Mucosa of rectum (tissue), 2 donors: ENCODE data around the gene CNTNAP1.

Source experiments
- H3K27ac ChIP-seq, 2 donors: one replicate each; pipeline ENCODE4 v1.7.0; 2013; ENCODE audit warnings: inconsistent platforms in 2 of 2, low read depth in 2 of 2, low read length in 2 of 2
- H3K27me3 ChIP-seq, 2 donors: one replicate each; pipeline ENCODE4 v1.7.0; 2013; ENCODE audit warnings: low read length in 2 of 2; ENCODE audit not compliant: control insufficient read depth in 2 of 2, insufficient read depth in 2 of 2
- H3K36me3 ChIP-seq, 2 donors: one replicate each; pipeline ENCODE4 v1.7.0; 2013; ENCODE audit warnings: low read length in 2 of 2; ENCODE audit not compliant: control insufficient read depth in 2 of 2, insufficient read depth in 2 of 2
- H3K4me1 ChIP-seq, 2 donors: one replicate each; pipeline ENCODE4 v1.7.0; 2013; ENCODE audit warnings: low read length in 2 of 2, mild to moderate bottlenecking in 1 of 2; ENCODE audit not compliant: control insufficient read depth in 2 of 2, insufficient read depth in 2 of 2
- H3K4me3 ChIP-seq, 2 donors: one replicate each; pipeline ENCODE4 v1.7.0; 2013; ENCODE audit warnings: low read length in 2 of 2
- H3K9ac ChIP-seq, 2 donors: one replicate each; pipeline ENCODE4 v1.7.0; 2013; ENCODE audit warnings: low read length in 2 of 2, low read depth in 1 of 2, mild to moderate bottlenecking in 1 of 2
- H3K9me3 ChIP-seq, 2 donors: one replicate each; pipeline ENCODE4 v1.7.0; 2013; ENCODE audit warnings: low read length in 2 of 2; ENCODE audit not compliant: control insufficient read depth in 2 of 2
- donor health status: healthy.
- donor health status: Normal muscosa, but diverticular disease.

The CNTNAP1 gene

DNA sequence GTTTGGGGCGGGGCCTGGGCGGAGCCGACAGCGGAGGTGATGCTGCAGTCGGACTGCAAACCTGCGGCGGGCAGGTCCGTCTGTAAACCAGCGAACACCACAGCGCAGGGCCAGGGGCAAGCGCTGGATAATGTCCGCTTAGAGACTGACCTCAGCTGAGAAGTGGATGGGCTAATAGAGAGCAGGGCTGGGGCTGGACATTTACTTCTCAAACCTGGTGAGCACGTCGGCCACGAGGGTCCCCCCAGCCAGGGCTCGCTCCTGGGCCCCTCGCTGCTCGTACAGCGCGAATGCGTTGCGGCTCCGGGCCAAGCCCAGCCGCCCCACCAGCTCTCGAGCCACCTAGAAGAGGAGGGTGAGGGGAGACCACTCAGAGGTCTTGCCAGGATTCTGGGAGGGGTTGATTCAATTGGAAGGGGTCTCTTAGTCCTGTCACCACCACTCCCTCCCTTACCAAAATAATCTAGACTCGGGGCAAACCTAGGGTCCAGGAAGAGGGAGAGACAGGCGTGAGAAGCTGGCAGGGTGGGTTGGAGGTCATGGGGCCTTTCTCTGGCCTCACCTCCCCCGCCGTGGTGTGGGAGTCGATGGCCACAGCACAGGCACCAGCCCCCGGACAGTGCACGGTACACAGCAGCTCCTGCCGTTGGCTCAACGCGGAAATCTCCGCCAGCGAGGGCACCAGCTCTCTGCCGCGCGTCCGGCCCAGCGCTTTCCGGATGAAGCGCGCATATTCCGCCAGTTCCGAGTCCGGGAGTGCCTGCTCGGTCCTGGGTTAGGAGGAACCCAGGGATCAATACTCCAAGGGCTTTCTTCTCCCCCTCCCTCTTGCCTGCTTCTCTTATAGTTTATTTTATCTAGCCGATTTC lies 11.3 kb upstream of the CNTNAP1 start:
- Histone ChIP-seq H3K4me3 (no peak overlapping the region), H3K9ac (no peak overlapping the region), H3K27ac (no peak overlapping the region), H3K36me3 (peaks cover 16 to 24% of the 10 kb centered on the region in 2 donors), H3K27me3 (no peaks in the 10 kb centered on the region), H3K9me3 (no peaks in the 10 kb centered on the region), H3K4me1 (peaks cover 28 to 41% of the 10 kb centered on the region in 2 donors)

DNA sequence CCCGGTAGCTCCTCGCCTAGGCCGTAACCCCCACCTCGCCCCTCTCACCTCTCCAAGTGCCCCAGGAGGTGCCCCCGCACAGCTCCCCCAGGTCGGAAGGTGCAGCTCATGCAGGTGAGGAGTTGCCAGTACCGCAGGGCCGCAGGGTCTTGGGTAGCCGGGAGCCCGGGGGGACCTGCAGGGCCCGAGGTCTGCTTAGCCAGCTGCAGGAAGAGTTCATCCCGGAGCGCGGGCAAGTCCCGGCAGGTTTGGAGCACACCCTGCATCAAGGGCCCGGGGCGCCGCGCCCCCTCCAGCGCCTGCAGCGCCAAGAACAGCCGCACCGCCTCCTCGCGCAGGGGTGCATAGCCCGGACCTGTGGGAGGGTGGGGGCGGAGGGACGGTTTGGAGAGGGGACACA lies 10.3 kb upstream of the CNTNAP1 start:
- H3K4me3 ChIP-seq = no peak overlapping the region
- H3K27ac ChIP-seq = no peak overlapping the region
- peaks cover 16 to 22% of the 10 kb centered on the region in 2 donors for H3K36me3 ChIP-seq

DNA sequence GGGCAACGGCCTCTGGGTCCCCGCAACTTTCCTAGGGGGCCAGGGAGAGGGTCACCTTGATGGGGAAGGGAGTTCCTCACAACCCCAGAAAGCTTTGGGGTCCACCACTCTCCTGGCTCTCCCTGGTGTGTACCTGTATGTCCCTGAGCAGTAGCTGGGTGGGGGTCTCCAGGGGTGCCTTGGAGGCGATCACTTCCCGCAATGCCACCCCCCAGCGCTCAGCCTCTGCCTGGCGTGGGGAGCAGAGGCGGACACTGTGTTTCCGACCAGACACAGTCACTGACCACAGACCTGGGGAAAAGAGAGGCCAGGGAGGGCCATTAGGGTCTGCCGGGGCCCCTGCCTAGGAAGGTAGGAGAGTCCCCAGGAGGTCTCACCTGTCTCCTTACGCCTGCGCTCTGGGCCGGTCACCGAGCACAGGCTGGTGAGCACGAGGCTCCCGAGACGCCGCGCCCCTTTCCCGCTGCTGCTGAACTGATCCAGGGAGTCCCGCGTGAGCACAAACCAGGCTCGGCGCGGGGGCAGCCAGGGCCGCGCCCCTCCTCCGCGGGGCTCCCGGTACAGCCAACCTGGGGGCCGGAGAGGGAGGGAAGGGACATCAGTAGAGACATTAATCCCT lies 9.0 kb upstream of the CNTNAP1 start:
- H3K9me3 ChIP-seq = no peaks in the 10 kb centered on the region
- H3K4me1 ChIP-seq = peaks cover 27 to 40% of the 10 kb centered on the region in 2 donors
- peaks cover 16 to 22% of the 10 kb centered on the region in 2 donors for H3K36me3 ChIP-seq
- H3K27me3 ChIP-seq = no peaks in the 10 kb centered on the region
- no peak overlapping the region for H3K4me3 ChIP-seq
- peak overlapping the region in 1 of 2 donors; percentile 9 for H3K27ac ChIP-seq
- H3K9ac ChIP-seq = no peak overlapping the region

More for the DNA sequence above, 10.3 kb upstream of the CNTNAP1 start:
- Histone ChIP-seq H3K4me1 (peaks cover 30 to 41% of the 10 kb centered on the region in 2 donors), H3K27me3 (no peaks in the 10 kb centered on the region), H3K9me3 (no peaks in the 10 kb centered on the region), H3K9ac (no peak overlapping the region)

DNA sequence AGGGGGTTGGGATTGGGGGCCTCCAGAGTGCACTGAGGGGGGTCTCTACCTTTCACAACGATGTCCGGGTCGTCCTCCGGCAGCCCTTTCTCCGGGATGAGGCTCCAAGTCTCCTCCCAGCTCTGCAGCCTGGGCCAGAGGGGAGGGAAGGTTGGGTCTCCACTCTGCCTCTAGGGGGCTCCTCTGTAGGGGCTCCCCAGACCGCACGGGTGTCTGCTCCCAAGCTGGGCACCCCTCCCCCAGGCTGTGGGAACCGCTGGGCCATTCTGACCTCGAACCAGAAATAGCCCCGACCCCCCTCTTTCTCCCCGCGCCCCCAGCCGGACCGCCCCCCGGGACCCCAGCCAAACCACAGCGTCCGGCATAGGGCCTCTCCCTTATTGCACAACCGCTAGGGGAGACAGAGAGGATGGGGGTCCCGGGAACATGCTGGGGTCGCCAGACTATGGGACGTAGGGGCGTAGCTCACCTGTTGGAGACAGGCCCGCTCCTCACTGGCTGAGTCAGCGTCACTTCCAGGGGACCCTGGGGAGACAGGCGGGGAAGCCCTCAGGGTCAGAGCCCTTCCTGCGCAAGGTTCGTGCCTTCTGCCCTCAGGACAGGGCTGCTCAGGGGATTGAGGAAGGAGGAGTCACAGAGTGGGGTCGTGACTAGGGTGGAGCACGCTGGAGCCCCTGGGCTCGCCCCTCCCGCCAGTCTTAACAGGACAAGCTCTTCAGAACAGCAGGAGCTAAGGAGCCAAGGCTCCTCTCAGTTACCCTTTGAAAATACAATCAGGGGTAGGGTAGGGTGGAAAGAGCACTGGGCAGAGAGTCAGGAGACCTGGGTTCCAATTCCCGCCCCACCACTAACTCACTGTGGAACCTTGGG lies 8.2 kb upstream of the CNTNAP1 start:
- H3K4me3 ChIP-seq = peak overlapping the region; percentile 59 to 97
- peaks cover 16 to 20% of the 10 kb centered on the region in 2 donors for H3K36me3 ChIP-seq
- H3K9ac ChIP-seq = peak overlapping the region in 1 of 2 donors; percentile 36
- H3K9me3 ChIP-seq = no peaks in the 10 kb centered on the region
- no peaks in the 10 kb centered on the region for H3K27me3 ChIP-seq
- peak overlapping the region in 1 of 2 donors; percentile 38 for H3K27ac ChIP-seq
- H3K4me1 ChIP-seq = peaks cover 31 to 47% of the 10 kb centered on the region in 2 donors

DNA sequence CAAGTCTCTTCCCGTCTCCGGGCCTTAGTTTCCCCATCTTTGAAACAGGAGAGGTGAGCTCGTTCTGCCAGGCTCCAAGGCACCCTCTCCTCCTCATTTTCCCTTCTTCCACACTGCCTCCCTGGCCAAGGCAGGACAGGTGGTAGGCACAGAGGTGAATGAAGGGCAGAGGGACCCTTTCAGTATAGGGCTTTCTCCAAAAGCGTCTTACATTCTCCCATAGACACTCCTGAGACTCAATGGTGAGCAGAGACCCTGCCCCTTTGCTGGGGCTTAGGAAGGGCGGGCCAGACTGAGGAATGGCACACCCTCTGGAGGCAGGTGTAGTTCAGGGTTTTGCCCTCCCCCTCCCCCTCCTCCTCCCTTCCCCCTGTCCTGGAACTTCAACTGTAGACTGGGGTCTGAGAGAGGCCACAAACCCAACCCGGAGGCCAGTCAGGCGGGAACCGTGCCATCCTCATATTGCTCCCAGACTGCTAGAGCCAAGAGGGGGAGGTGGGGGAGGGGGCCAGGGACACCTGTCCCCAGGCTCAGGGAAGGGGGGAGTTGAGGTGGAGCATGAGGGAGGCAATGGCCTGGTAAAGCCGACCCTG lies 7.5 kb upstream of the CNTNAP1 start:
- H3K9ac ChIP-seq = peak overlapping the region; percentile 83 to 94
- no peaks in the 10 kb centered on the region for H3K27me3 ChIP-seq
- peaks cover 38 to 54% of the 10 kb centered on the region in 2 donors for H3K4me1 ChIP-seq
- peak overlapping the region in 1 of 2 donors; percentile 85 for H3K27ac ChIP-seq
- no peaks in the 10 kb centered on the region for H3K9me3 ChIP-seq
- peaks cover 14% of the 10 kb centered on the region in 2 donors for H3K36me3 ChIP-seq
- peak overlapping the region; percentile 86 to 97 for H3K4me3 ChIP-seq

DNA sequence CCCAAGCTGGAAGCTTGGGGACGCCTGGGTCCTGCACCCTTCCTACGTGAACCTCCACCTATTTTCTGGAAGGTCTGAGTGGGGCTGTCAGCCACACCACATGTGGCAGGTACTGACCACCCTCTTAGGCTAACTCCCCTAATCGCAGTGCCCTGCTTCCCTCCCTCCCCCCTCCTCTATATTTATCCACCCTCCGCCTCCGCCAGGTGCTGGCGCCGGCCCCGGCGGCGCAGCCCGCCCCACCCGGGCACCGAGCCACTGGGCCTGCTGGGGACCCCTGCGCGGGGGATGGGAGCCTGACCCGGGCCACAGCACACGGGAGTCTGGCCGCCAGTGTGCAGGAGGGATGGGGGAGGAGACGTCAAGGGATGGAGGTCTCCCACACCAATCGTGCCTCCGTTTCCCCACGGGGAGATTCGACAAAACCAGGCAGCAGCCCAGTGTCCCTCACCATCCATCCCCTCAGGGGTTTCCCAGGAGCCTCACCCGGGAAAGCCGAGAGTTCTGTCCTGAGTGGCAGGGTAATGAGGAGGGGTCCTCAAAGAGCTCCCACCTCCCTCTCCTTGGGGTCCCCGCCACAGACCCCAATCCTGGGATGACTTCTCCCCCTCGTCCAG lies 6.9 kb upstream of the CNTNAP1 start:
- Histone ChIP-seq H3K36me3 (peaks cover 14% of the 10 kb centered on the region in 2 donors), H3K9me3 (no peaks in the 10 kb centered on the region), H3K4me3 (peak overlapping the region; percentile 86 to 97), H3K4me1 (peaks cover 44 to 60% of the 10 kb centered on the region in 2 donors), H3K27me3 (no peaks in the 10 kb centered on the region), H3K9ac (peak overlapping the region; percentile 83 to 94), H3K27ac (peak overlapping the region; percentile 83 to 85)

DNA sequence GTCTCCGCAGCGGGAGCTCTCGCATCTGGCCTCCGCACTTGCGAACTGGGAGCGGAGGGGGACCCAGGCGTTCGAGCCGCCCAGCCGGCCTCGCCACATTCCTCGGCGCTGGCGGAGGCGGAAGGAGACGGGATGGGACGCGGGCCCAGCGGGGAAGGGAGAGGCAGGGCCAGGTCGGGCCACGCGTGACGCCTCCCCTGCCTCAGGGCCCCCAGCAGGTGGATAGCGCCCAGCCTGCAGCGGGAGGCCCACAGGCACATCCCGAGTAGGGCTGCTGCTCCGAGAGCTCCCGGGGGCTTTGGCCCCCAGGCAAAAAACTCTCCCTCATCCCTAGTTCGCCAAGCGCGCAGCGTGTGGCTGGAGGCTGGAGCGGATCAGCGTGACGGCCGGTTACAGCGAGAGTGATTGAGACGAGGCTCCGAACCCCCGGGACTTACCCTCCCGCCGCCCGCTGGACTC lies 6.3 kb upstream of the CNTNAP1 start:
- Histone ChIP-seq H3K27me3 (no peaks in the 10 kb centered on the region), H3K9ac (peak overlapping the region; percentile 83 to 94), H3K36me3 (peaks cover 14% of the 10 kb centered on the region in 2 donors), H3K27ac (peak overlapping the region; percentile 83 to 85), H3K4me1 (peaks cover 44 to 61% of the 10 kb centered on the region in 2 donors), H3K9me3 (no peaks in the 10 kb centered on the region), H3K4me3 (peak overlapping the region; percentile 86 to 97)

DNA sequence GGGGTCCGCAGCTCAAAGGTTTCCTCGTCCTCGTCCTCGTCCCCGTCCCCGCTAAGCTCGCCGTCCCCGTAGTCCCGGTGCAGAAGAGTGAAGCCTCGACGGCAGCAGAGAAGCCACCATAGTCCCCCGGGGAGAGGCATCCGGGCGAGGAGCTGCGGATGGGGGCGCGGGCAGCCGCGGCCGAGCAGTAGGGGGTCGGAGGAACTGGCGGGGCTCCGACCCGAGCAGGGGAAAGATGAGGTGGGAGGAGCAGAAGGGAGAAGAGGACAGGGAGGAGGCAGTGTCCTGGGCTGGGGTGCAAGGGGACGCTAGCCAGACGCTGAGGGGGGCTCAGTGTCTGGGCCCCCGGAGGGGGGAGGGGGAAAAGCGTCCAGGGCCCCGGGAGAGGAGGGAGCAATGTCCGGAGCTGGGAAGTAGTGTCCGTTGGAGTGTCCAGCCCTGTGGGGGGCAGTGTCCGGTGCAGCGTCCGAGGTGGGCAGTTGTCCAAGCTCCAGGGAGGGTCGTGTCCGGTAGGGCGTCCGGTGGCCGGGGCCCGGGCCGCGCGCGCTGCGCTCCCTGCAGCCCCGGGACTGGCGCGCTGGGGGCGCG lies 5.8 kb upstream of the CNTNAP1 start, which contains the start of gene PLEKHH3:
PLEKHH3 (minus strand) TSS at position 571 of the 588 bp plus-strand sequence; CDS start at position 140, 431 bp downstream.
- peaks cover 49 to 60% of the 10 kb centered on the region in 2 donors for H3K4me1 ChIP-seq
- H3K4me3 ChIP-seq = peak within 1 kb of the TSS; percentile 86 to 99
- H3K9ac ChIP-seq = peak within 1 kb of the TSS; percentile 86 to 94
- peak within 1 kb of the TSS; percentile 88 to 95 for H3K27ac ChIP-seq
- H3K9me3 ChIP-seq = no peaks in the 10 kb centered on the region
- peaks cover 0 to 3% of the 10 kb centered on the region in 2 donors for H3K27me3 ChIP-seq
- H3K36me3 ChIP-seq = peaks cover 10 to 11% of the 10 kb centered on the region in 2 donors
